ENCODE results near the gene RAD17. TPM values are rescaled to one million over a fixed set of nuclear protein-coding genes. Genes with fewer than 3 reads are reported as not detected.

RAD17 gene
- total and polyA plus RNA-seq, 2 of the 8 experiments (the other 6 are each of a cell fraction or from before 2014, with no cell fraction given), result 12.9 to 28.1 TPM

DNA sequence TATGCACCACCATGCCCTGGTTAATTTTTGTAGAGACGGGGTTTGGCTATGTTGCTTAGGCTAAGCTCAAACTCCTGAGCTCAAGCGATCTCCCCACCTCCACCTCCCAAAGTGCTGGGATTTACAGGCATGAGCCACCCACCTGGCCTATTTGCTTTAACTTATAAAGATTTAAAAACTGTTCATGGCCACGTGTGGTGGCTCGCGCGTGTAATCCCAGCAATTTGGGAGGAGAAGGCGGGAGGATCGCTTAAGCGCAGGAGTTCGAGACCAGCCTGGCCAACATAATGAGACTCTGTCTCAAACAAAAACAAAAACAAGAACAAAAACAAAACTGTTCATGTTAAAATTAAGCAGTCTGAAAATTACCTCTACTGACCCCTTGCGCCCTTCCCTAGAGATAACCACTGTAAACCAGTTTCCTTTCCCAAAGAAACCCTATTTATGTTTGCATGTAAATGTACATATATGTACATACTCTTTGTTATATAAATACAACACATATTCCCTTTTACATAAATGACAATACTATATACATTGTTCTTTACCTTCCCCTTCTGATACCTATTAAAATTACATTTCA lies 1.8 kb upstream of the RAD17 start:
- Histone ChIP-seq H2BK15ac (ENCODE audit: low read length) (no peak overlapping the region), H4K91ac (replicated peaks; ENCODE audit: insufficient read length, low read length) (no peak overlapping the region), H3K4me1 (replicated peaks in 1 of 4; ENCODE audit: control insufficient read depth in 3 of 4, insufficient read depth in 4 of 4, low read length in 3 of 4) (peaks cover 0 to 5% (median 0%) of the 10 kb centered on the region in 4 experiments; a peak in 1 of 7 replicates), H3K56ac (replicated peaks; ENCODE audit: insufficient read length, low read depth, low read length) (no peak overlapping the region), H3K18ac (ENCODE audit: extremely low read depth, low read length) (no peak overlapping the region), H4K20me1 (replicated peaks in 1 of 2; ENCODE audit: control insufficient read depth in 1 of 2, insufficient read depth in 2 of 2, low read length in 2 of 2) (peaks cover 0 to 4% of the 10 kb centered on the region in 2 experiments), H3K23ac (ENCODE audit: insufficient read length) (no peak overlapping the region), H3K79me2 (ENCODE audit: control insufficient read depth in 1 of 2, insufficient read depth in 2 of 2, low read length in 2 of 2) (peaks cover 16 to 78% of the 10 kb centered on the region in 2 experiments), H2BK120ac (replicated peaks; ENCODE audit: low read depth, low read length) (no peak overlapping the region), H3K9ac (replicated peaks in 1 of 4; ENCODE audit: extremely low read depth in 1 of 4, low read depth in 3 of 4, low read length in 3 of 4) (peak overlapping the region in 1 of 4 experiments; percentile 46; a peak in 2 of 7 replicates), H3K14ac (ENCODE audit: insufficient read length) (no peak overlapping the region), H4K5ac (ENCODE audit: insufficient read length, low read depth, low read length) (no peak overlapping the region), H4K8ac (ENCODE audit: extremely low read depth, insufficient read depth, low read length) (no peak overlapping the region), H3K9me3 (ENCODE audit: insufficient read depth in 2 of 2, low read depth in 1 of 2, low read length in 1 of 2) (no peaks in the 10 kb centered on the region), H3K79me1 (ENCODE audit: low read depth, low read length) (0 out of 2 replicates have a peak, but pooled peaks cover 2% of the 10 kb centered on the region), H2AFZ (ENCODE audit: low read length) (no peak overlapping the region), H3K27me3 (replicated peaks in 1 of 4; ENCODE audit: control insufficient read depth in 3 of 4, extremely low read depth in 1 of 4, insufficient read depth in 3 of 4, low read length in 3 of 4) (no peaks in the 10 kb centered on the region), H2AK5ac (ENCODE audit: low read depth, low read length) (no peak overlapping the region; the same call in 1 of the 2 replicates), H3K4me3 (ENCODE audit: extremely low read depth in 1 of 4, insufficient read depth in 2 of 4, low read depth in 3 of 4, low read length in 4 of 4) (peak overlapping the region; percentile 83 to 95 (median 88); a peak in 7 of 8 replicates), H2BK20ac (ENCODE audit: low read length) (no peak overlapping the region), H3K4ac (replicated peaks; ENCODE audit: insufficient read length, low read depth, low read length) (no peak overlapping the region), H2BK12ac (ENCODE audit: low read depth, low read length) (0 out of 2 replicates have a peak overlapping the region, but pooled peaks have one; percentile 27), H3K36me3 (ENCODE audit: control insufficient read depth in 2 of 4, insufficient read depth in 4 of 4, low read length in 3 of 4) (peaks cover 3 to 28% (median 15%) of the 10 kb centered on the region in 4 experiments; a peak in 7 of 8 replicates), H3K4me2 (ENCODE audit: insufficient read depth in 1 of 2, low read depth in 2 of 2, low read length in 2 of 2) (peak overlapping the region; percentile 51 to 69), H3K23me2 (ENCODE audit: low read depth, low read length) (no peaks in the 10 kb centered on the region; the same call in 1 of the 2 replicates), H2BK5ac (ENCODE audit: low read depth, low read length) (no peak overlapping the region), H3K27ac (ENCODE audit: low read depth, low read length) (no peak overlapping the region)
- ChIA-PET CTCF (ENCODE audit: partially characterized antibody) (interaction anchor here (0.7 to 1.1 kb wide), 3 partner anchors 16 to 129 kb away, joined by 3 read pairs; no protein-coding TSS in a partner anchor), POLR2A (ENCODE audit: partially characterized antibody) (interaction anchor here (0.6 to 0.7 kb wide), 2 partner anchors 134 to 201 kb away, joined by 3 read pairs; partner anchors contain the start of gene CCNB1)
- 82% methylated on average over 11 of the region's 11 CpGs; no CpG with 5 or more reads in 1 of the 2 experiments for WGBS, 2 experiments (ENCODE audit: extremely low coverage in 1 of 2, insufficient coverage in 1 of 2, insufficient read length in 1 of 2, insufficient replicate concordance in 2 of 2, low coverage in 1 of 2, low lambda C conversion rate in 2 of 2, missing lambda C conversion rate in 1 of 2)
- DNase-seq (ENCODE audit: low read depth in 1 of 2, low spot score in 2 of 2) (no peak), FAIRE-seq (no peak)
- TF ChIP-seq GABPA (IDR thresholded peaks at IDR 0.05; ENCODE audit: borderline replicate concordance, insufficient read depth, low read length) (no peak), KDM5A (IDR thresholded peaks at IDR 0.05; ENCODE audit: low read length) (no peak), SAP30 (IDR thresholded peaks at IDR 0.05; ENCODE audit: insufficient read depth, insufficient replicate concordance, low read length) (no peak), EZH2 (IDR thresholded peaks at IDR 0.05; ENCODE audit: low read depth, low read length, severe bottlenecking) (no peak)
